LoVo (cell line): ENCODE results near the gene POLR2C.
"Not testable (repeated sequence)": the region's sequence is repeated elsewhere in the genome, so short reads cannot be mapped to it uniquely, and the experiment has no call there.

Experiments used
- DNase-seq: peaks from one replicate; pipeline ENCODE4 v3.0.0-alpha.2; 2016; ENCODE audit warnings: low spot score

Gene POLR2C

GRCh38 chr16:57479976-57480753, 17.7 kb downstream of the POLR2C start:
- DNase-seq: peak; percentile 77

- no peak for DNase-seq
These were observed 18.3 kb downstream of the POLR2C start for GRCh38 chr16:57480754-57481230.

- no peak for DNase-seq
These were observed 18.9 kb downstream of the POLR2C start for GRCh38 chr16:57481421-57481820.

- DNase-seq: no peak
These were observed 20.5 kb downstream of the POLR2C start for GRCh38 chr16:57482845-57483545.

- DNase-seq: no peak
These were observed 21.4 kb downstream of the POLR2C start for GRCh38 chr16:57483725-57484514.

- DNase-seq: no peak
These were observed 22.1 kb downstream of the POLR2C start for GRCh38 chr16:57484515-57485005.

GRCh38 chr16:57485091-57485915, 22.8 kb downstream of the POLR2C start:
- no peak for DNase-seq

GRCh38 chr16:57485916-57486857, 23.7 kb downstream of the POLR2C start, which contains the start of gene DOK4:
TSS of gene DOK4 (minus strand) at chr16:57486493. CDS start at chr16:57479507, 6,986 bp downstream.
- peak; percentile 79 for DNase-seq

GRCh38 chr16:57486858-57487834, 24.7 kb downstream of the POLR2C start:
- no peak for DNase-seq

- DNase-seq: no peak
These were observed 26.8 kb downstream of the POLR2C start for GRCh38 chr16:57489229-57489628.

- no peak for DNase-seq
These were observed 31.3 kb downstream of the POLR2C start for GRCh38 chr16:57493767-57494166.

- DNase-seq: no peak
These were observed 34.6 kb downstream of the POLR2C start for GRCh38 chr16:57497121-57497520.

GRCh38 chr16:57498031-57498430, 35.6 kb downstream of the POLR2C start:
- no peak for DNase-seq

- DNase-seq: not testable (repeated sequence)
These were observed 37.5 kb downstream of the POLR2C start for GRCh38 chr16:57499941-57500340.

- no peak for DNase-seq
These were observed 38.2 kb downstream of the POLR2C start for GRCh38 chr16:57500578-57501111.

GRCh38 chr16:57501492-57501891, 39.0 kb downstream of the POLR2C start:
- DNase-seq: no peak

GRCh38 chr16:57502048-57502775, 39.7 kb downstream of the POLR2C start:
- DNase-seq: no peak

GRCh38 chr16:57503366-57503765, 40.9 kb downstream of the POLR2C start:
- DNase-seq: no peak
